ENCODE measurements around the gene ZFP62. TPM values are rescaled to one million over a fixed set of nuclear protein-coding genes. Genes with fewer than 3 reads are reported as not detected.

ZFP62 gene
- total and polyA plus RNA-seq, 2 of the 4 experiments (the other 2 are of a cell fraction) = 8.2 to 20.3 TPM

DNA sequence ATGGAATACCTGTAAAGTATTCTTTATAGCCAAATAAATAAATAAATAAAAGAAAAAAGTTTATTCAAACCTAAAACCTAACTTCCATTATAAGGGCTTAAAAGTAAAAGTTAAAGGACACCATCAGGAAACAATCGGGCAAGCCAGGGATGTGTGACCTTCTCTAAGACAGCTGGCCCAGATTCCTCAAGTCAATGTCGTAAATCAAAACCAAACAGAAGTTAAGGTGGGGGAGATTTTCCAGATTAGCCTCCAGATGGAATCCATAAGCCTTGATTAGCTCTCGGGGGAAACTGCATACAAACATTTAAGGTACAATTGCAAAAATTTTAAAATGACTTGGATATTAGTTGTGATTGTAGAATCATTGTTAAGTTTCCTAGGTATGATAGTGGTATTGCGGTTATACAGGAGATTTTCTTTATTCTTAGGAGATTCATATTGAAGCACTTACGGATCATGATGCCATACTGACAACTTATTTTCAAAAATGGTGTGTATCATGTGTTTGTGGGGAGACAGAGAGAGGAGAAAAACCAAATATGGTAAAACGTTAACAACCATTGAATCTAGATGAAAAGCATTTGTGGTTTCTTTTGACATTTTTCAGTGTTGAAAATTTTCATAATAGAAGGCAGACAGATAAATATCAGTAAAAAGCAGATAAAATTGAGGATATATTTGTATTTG is 37.0 kb downstream of the ZFP62 start:
- Histone ChIP-seq H2AFZ (replicated peaks; ENCODE audit: low read length, poor library complexity) (no peak overlapping the region), H3K4me1 (ENCODE audit: control insufficient read depth, insufficient read depth, low read length) (peaks cover 14% of the 10 kb centered on the region), H3K23ac (ENCODE audit: low read depth, low read length) (no peak overlapping the region), H3K4me2 (ENCODE audit: low read depth, low read length) (no peak overlapping the region), H3K18ac (ENCODE audit: low read depth, low read length) (no peak overlapping the region), H3K14ac (replicated peaks; ENCODE audit: low read depth, low read length) (no peak overlapping the region), H3K36me3 (ENCODE audit: control insufficient read depth, insufficient read depth, low read length) (no peaks in the 10 kb centered on the region), H3K9ac (ENCODE audit: low read depth, low read length) (no peak overlapping the region), H3K9me3 (ENCODE audit: control insufficient read depth, insufficient read depth, low read length) (no peaks in the 10 kb centered on the region), H2BK5ac (ENCODE audit: low read depth, low read length, poor library complexity, severe bottlenecking) (no peak overlapping the region), H2BK120ac (ENCODE audit: low read depth, low read length) (no peak overlapping the region), H4K5ac (ENCODE audit: low read depth, low read length) (no peak overlapping the region), H2AK9ac (replicated peaks; ENCODE audit: low read depth, low read length, poor library complexity) (no peak overlapping the region), H3K27me3 (ENCODE audit: control insufficient read depth, insufficient read depth, low read length) (no peaks in the 10 kb centered on the region), H3K27ac (ENCODE audit: insufficient read depth, low read length) (no peak overlapping the region), H2BK15ac (ENCODE audit: low read depth, low read length) (no peak overlapping the region), H4K8ac (ENCODE audit: low read depth in 2 of 2, low read length in 2 of 2) (no peak overlapping the region), H2BK20ac (ENCODE audit: low read depth, low read length) (no peak overlapping the region), H3K9me1 (ENCODE audit: insufficient read depth, low read length) (peaks cover 8% of the 10 kb centered on the region), H2AK5ac (ENCODE audit: low read depth, low read length) (no peak overlapping the region), H3K79me1 (ENCODE audit: low read depth in 1 of 2, low read length in 2 of 2) (no peaks in the 10 kb centered on the region), H3K4ac (ENCODE audit: low read depth, low read length) (no peak overlapping the region), H4K20me1 (ENCODE audit: insufficient read depth, low read length) (no peaks in the 10 kb centered on the region), H3K4me3 (ENCODE audit: insufficient read depth, low read depth, low read length) (no peak overlapping the region), H4K91ac (ENCODE audit: insufficient read depth, low read depth, low read length) (no peak overlapping the region), H3K56ac (ENCODE audit: extremely low read depth, insufficient read depth, low read length) (no peak overlapping the region)
- DNase-seq (no peak), ATAC-seq (ENCODE audit: low read depth) (no peak)
- no CpG with 5 or more reads among the region's 6 CpGs for WGBS, 2 experiments (ENCODE audit: extremely low coverage in 2 of 2, insufficient read length in 1 of 2)
- in situ Hi-C loops (cut with MboI; ENCODE audit: low sequenced_read_pairs) (no loop called here), intact Hi-C loops (cut with micrococcal nuclease) (no loop called here), dilution Hi-C loops (cut with HindIII; ENCODE audit: low sequenced_read_pairs, unreplicated experiment) (no loop called here)
- BruUV-seq (replicated peaks) = no TSS peak
- POLR2A ChIA-PET (ENCODE audit: unreplicated experiment) = no interaction called here
- CTCF ChIA-PET = no interaction called here
- no peak for TF ChIP-seq MAZ (IDR thresholded peaks at IDR 0.05; ENCODE audit: borderline replicate concordance, low read depth, low read length)
- no peak for TF ChIP-seq FOS (IDR thresholded peaks at IDR 0.05; ENCODE audit: low read depth, low read length)
- TF ChIP-seq BHLHE40 (IDR thresholded peaks at IDR 0.05; ENCODE audit: low read depth, low read length) = no peak
- no peak for TF ChIP-seq CHD1 (IDR thresholded peaks at IDR 0.05; ENCODE audit: low read depth, low read length)
- no peak for TF ChIP-seq SMC3 (IDR thresholded peaks at IDR 0.05; ENCODE audit: low read depth, low read length)
- TF ChIP-seq MXI1 (IDR thresholded peaks at IDR 0.05; ENCODE audit: borderline replicate concordance, low read depth, low read length) = no peak
- TF ChIP-seq, protein P1, sequence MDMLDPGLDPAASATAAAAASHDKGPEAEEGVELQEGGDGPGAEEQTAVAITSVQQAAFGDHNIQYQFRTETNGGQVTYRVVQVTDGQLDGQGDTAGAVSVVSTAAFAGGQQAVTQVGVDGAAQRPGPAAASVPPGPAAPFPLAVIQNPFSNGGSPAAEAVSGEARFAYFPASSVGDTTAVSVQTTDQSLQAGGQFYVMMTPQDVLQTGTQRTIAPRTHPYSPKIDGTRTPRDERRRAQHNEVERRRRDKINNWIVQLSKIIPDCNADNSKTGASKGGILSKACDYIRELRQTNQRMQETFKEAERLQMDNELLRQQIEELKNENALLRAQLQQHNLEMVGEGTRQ (IDR thresholded peaks at IDR 0.05; ENCODE audit: low read depth, low read length) = no peak
- TF ChIP-seq ELK1 (IDR thresholded peaks at IDR 0.05; ENCODE audit: borderline replicate concordance, low read depth, low read length) = no peak

All from IMR-90 (cell line).